VCaP (cell line): Measurements from ENCODE around the gene FOXA1.

Source experiments
- H3K27ac ChIP-seq: fragments of 450-650 bp; 2 replicates; pipeline ENCODE4 v1.5.1; 2017
- TF ChIP-seq, protein P1 (sequence below): fragments of 450-650 bp; conservative IDR thresholded peaks from 2 replicates; pipeline ENCODE4 v1.5.1; 2017; ENCODE audit warnings: mild to moderate bottlenecking, moderate library complexity

Gene FOXA1

DNA sequence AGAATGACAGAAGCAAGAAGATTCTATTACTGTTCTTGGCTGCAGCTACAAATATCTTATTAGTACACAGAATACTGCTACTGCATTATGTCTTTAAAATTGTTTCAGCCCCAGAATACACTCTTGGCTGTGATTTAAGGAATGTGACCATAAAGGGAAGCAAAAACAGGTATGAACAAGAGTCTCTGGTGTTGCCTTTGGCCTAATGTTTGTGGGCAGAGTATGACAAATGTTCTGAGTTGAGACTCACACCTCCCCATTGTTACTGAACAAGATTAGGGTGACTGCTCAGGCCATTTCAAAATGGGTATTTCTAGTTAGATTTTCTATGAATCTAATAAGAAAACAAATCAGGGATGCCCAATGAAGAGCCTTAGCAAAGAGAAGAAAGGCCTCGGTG is 28.9 kb upstream of the FOXA1 start:
- peak overlapping the region; percentile 21; the same call in 1 of the 2 replicates for H3K27ac ChIP-seq
- TF ChIP-seq, protein P1, sequence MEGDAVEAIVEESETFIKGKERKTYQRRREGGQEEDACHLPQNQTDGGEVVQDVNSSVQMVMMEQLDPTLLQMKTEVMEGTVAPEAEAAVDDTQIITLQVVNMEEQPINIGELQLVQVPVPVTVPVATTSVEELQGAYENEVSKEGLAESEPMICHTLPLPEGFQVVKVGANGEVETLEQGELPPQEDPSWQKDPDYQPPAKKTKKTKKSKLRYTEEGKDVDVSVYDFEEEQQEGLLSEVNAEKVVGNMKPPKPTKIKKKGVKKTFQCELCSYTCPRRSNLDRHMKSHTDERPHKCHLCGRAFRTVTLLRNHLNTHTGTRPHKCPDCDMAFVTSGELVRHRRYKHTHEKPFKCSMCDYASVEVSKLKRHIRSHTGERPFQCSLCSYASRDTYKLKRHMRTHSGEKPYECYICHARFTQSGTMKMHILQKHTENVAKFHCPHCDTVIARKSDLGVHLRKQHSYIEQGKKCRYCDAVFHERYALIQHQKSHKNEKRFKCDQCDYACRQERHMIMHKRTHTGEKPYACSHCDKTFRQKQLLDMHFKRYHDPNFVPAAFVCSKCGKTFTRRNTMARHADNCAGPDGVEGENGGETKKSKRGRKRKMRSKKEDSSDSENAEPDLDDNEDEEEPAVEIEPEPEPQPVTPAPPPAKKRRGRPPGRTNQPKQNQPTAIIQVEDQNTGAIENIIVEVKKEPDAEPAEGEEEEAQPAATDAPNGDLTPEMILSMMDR, result no peak

DNA sequence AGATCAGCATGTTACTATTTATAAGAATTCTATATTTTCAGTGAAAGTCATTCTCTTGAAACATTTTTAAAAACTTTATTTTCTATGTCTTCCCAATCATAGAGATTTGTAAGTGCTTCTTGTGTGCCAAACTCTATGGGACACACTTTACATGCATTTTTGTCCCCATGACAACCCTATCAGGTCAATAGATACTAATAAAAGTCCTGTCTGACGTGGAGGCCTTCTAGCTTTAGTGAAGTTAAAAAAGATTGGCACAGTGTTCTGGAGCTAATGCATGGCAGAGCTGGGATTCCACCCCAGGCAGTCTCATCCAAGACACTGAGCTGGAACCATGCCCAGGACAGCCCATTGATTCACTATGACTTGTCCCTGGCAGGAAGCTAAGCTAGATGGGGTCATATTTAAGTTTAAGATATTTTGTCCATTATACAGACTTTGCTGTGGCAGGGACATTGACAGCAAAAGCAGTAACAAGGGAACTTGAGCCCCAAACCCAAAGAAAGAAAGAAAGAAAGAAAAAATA is 28.4 kb upstream of the FOXA1 start:
- TF ChIP-seq, protein P1, result no peak

DNA sequence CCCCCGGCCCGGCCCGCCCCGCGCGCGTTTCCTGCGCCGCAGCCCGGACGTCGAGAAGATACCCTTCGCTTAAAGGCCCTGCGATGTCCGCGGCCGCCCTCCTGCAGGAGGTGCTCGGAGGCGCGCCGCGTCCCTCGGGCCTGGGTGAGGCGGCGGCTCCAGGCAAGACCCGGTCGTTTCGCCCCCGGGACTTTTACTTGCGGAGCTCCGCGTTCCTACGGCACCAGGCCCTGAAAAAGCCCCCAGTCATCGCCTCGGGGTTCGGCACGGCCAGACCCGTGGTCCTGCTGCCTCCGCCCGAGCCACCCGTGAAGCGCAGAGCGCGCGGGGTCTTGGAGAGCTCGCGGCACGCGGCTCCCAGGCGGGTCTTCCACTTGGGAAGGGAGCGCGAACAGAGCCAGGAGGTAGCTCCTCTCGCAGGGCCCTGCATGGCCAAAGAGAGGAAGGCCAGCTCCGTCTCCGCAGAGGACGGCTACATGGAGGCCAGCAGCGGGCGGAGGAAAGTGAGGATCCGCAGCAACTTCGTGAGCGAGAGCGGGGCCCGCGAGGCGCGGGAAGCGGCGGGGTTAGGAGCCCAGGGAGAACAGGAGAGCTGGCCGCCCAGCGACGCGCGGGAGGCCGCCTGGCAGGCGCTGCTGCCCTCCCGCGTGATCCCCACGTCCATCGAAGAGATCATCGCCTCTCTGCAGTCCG is 27.3 kb upstream of the FOXA1 start:
- H3K27ac ChIP-seq, result 0 out of 2 replicates have a peak overlapping the region, but pooled peaks have one; percentile 21
- TF ChIP-seq, protein P1, result no peak

More for the DNA sequence above, 28.4 kb upstream of the FOXA1 start:
- H3K27ac ChIP-seq, result peak overlapping the region; percentile 21; the same call in 1 of the 2 replicates

DNA sequence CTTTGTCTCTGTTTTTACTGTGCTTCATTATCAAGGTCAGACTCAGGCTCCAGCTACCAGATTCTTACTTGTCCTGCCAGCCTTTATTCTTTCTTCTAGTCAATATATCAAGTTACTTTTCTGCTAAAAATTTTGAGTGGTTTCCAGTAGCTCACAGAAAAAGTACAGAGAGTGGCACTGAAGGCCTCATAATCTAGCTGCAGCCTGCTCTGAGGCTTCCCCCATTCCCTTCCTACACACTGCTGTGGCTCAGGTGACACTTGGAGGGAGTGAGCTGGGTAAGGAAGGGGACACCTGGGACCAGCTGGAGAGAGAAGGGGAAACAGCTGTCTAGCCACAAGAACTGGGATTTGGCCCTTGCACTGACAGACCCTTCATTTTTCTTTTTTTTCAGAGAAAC is 25.8 kb upstream of the FOXA1 start:
- peak overlapping the region; percentile 7; the same call in 1 of the 2 replicates for H3K27ac ChIP-seq
- TF ChIP-seq, protein P1, result no peak

DNA sequence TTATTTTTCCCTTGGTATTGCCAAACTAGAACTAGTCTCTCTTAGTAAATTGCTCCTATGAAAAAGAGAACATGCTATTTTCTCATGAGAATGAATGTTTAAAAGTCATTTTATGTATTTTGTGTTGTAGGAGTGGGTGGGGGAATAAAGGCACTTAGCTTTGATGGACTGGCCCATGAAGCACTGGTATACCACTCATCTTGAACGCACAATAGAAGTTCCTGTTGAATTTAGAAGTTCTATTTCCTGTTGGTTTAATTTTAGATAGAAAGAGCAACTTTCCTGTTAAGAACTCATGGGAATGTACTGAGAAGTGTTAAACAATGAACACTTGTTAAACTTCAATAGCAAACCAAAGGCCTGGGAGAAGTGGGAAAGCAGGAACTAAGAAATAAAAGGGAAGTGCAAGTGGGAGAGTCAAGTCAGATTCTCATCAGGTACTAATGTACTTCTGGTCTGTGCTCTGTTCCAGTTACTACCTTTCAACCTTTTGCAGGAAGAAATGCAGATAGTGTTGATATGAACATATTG is 23.5 kb upstream of the FOXA1 start:
- TF ChIP-seq, protein P1, result no peak

DNA sequence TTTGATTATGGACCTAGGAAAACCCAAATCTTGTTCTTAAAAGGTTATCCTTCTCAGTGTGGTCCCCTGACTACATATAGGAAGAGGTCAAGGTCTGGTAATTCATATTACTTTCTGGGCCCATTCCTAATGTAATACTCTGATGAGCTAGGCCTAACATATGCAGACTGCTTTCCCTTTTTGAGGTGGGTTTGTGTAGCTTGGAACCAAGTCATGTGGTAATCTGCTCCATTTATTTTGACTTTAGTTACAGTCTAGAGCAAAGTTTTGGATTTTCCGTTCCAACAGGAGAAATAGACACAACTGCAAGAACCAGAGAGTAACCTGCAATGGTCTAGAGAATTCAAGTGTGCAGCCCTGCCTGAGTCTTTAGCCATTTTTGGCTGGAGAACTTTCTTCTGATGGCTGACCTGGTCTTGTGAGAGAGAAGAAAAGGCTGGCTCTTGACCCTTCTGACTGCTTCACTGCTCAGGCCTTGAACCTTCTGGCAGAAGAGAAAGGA is 22.9 kb upstream of the FOXA1 start:
- TF ChIP-seq, protein P1, result no peak
- no peak overlapping the region for H3K27ac ChIP-seq

More for the DNA sequence above, 23.5 kb upstream of the FOXA1 start:
- no peak overlapping the region for H3K27ac ChIP-seq

DNA sequence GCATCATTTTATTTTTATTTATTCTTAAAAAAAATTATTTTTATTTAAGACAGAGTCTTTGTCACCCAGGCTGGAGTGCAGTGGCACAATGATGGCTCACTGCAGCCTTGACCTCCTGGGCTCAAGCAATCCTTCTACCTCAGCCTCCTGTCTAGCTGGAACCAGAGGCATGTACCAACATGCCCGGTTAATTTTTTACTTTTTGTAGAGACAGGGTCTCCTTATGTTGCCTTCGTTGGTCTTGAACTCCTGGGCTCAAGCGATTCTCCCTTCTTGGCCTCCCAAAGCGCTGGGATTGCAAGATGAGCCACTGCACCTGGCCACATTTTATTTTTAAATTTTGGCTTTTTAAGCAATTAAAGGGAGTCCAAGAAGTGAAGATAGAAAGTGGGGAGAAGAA is 21.8 kb upstream of the FOXA1 start:
- H3K27ac ChIP-seq, result peak overlapping the region; percentile 30
- TF ChIP-seq, protein P1, result no peak
